ENCODE results near the gene DMRTA2.
A peak's percentile ranks its signal among the peaks of the same experiment; 100 is the strongest.

The DMRTA2 gene

DNA sequence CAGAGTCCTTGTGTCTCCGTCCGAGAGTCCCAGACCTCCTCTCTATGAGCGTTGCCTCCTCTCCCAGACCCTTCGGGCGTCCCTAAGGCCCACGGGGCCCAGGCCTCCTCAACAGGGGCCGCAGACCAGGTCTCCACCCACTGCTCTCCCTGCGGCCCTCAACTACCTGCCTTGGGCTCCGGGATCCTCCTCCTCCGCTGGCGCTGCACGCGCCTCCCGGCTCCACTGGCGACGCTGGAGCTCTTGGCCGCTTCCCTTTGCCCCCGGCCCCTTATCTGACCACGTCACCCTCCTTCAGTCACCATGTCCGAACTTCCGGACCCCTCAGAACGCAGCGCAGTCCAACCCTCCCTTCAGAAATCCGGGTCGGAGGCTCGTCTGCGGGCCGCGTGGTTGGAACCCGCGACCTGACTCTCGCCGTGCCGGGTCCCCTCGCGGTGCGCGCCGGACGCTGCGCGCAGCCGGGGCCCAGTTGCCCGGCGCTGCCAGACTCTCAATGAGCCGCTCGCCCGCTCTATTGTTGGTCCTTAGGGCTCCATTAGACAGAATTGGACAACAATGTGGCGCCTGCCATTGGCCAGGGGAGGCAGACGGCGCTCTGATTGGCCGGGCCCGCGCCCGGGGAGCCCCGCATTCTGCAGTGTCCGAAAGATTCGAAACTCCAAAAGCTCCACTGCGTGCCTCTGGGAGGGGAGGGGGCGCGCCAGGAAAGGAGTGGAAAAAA, at the start of gene DMRTA2:
TSS of gene DMRTA2 (minus strand) at position 498 of the 724 bp plus-strand sequence. CDS start 1,907 bp downstream, outside the sequence.
- DNase-seq (ENCODE audit: low spot score), result peak; percentile 71

- no peak for DNase-seq (ENCODE audit: low spot score)
Observed at GRCh38 chr1:50471967-50472366, 48.7 kb upstream of the DMRTA2 start.

GRCh38 chr1:50462964-50463363, 39.7 kb upstream of the DMRTA2 start:
- DNase-seq (ENCODE audit: low spot score), result no peak

GRCh38 chr1:50458507-50458906, 35.3 kb upstream of the DMRTA2 start:
- DNase-seq (ENCODE audit: low spot score), result no peak

- no peak for DNase-seq (ENCODE audit: low spot score)
Observed at GRCh38 chr1:50454911-50455310, 31.7 kb upstream of the DMRTA2 start.

GRCh38 chr1:50453266-50453665, 30.0 kb upstream of the DMRTA2 start:
- no peak for DNase-seq (ENCODE audit: low spot score)

GRCh38 chr1:50452700-50453099, 29.5 kb upstream of the DMRTA2 start:
- no peak for DNase-seq (ENCODE audit: low spot score)

DNA sequence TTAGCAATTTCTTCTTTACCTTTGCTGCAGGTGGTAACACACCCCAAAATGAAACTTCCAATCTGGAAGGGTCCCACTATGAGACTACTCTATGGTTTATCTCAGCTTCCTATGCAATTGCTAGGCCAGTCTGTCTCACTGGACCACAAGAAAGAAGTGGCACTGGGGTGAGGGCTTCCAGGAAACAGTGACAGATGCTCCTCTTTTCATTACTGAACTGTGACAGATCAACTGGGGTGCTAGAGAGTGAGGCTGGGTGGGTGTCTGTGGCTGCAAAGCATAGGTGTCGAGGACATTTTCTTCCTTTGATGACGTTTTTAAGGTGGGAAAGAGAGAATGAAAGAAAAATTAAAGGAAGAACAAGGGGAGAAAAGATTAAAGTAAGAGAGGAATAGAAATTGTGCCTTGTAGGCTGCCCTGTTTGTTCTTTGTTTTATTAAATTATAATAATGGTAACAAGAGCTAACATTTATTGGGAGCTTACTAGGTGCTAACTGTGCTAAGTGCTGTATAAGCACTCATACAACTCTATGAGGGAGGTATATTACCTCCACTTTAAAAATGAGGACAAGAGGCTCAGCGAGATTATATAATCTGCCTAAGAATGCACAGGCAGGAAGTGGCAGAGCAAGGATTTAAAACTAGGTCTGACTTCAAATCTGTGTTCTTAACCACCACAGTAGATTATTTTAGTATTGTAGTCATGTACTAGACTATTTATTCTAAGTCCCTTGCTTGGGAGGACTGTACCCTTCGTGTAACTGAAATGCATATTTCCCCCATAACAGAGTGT, 27.8 kb upstream of the DMRTA2 start:
- DNase-seq (ENCODE audit: low spot score), result no peak

GRCh38 chr1:50447961-50448360, 24.7 kb upstream of the DMRTA2 start:
- DNase-seq (ENCODE audit: low spot score), result no peak

DNA sequence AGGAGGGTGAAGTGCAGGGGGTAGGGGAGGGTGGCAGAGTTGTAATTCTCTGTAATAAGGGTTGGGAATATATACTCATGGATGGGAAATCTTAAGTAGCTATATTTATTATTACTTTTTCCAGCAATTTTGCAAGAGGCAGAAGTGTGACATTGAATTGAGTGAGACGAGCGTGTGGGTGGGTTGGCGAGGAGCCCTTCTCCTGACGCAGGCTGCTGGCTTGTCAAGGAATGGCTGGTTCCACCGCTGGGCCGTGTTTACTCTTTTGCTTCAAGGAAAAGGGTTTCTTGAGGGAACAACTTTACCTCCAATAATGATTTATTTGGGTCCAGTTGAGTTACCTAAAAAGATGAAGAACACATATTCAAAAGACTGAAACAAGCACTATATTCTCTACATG, 17.9 kb upstream of the DMRTA2 start:
- no peak for DNase-seq (ENCODE audit: low spot score)

DNA sequence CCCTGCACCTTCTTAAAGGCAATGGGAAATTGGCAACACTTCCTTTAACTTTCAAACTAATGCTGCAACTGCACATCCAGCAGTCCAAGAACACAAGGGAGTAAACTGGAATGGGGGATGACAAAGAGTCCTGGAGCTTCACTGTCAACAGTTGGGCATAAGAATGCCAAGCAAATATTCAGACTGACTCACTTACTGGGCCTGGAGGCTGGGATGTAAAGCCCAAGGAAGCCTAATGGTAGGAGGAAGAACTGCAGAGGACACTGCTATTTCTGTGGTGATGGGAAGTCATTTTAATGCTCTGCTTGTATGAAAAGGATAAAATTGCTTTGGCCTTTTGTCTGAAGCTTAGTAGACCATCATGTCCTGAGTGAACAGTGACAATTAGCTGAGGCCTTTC, 15.7 kb upstream of the DMRTA2 start:
- DNase-seq (ENCODE audit: low spot score), result peak; percentile 31

GRCh38 chr1:50436489-50436888, 13.2 kb upstream of the DMRTA2 start:
- DNase-seq (ENCODE audit: low spot score), result no peak

- DNase-seq (ENCODE audit: low spot score), result no peak
Observed at GRCh38 chr1:50430010-50430405, 6.8 kb upstream of the DMRTA2 start.

- DNase-seq (ENCODE audit: low spot score), result peak; percentile 17
Observed at GRCh38 chr1:50427818-50428779, 4.9 kb upstream of the DMRTA2 start.

- peak; percentile 20 for DNase-seq (ENCODE audit: low spot score)
Observed at GRCh38 chr1:50427086-50427817, 4.0 kb upstream of the DMRTA2 start.

- DNase-seq (ENCODE audit: low spot score), result peak; percentile 17
Observed at GRCh38 chr1:50426702-50427085, 3.5 kb upstream of the DMRTA2 start.

GRCh38 chr1:50426108-50426700, 3.0 kb upstream of the DMRTA2 start:
- DNase-seq (ENCODE audit: low spot score), result no peak

DNA sequence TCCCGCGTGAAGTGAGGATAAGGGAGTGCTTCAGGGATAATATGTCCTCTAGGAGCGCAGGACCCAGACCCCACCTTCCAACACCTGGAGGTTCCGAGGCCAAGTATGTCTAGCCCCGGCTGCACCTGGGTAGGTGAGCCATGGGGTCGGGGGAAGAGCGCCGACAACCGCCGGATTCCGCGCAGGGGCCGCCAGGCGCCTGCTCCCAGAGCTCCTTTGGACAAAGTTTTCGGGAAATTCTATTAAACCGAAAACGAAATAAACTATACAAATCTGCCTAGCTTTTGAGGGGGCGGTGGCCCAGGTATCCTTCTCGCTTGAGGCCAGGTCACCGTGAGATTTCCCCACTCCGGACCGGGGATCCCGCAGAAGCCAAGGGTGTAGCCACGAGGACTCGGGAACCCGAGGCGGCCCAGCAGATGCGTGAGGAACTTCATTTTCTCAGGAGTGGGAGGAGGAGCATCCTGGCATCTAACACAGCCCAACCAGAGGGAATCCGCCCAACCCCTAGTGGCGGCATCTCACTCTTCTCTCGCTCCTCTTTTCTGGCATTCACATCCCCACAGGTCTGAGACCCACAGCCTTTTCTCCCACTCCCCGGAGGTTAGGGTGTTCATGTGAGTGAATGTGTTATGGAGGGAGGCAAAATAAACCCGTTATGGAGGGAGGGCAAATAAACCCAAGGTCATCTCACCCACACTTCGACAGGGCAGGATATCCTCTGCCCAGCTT, 2.3 kb upstream of the DMRTA2 start:
- peak; percentile 76 for DNase-seq (ENCODE audit: low spot score)

- no peak for DNase-seq (ENCODE audit: low spot score)
Observed at GRCh38 chr1:50424884-50425375, 1.7 kb upstream of the DMRTA2 start.
